SKM-1 treated with dmso at 0.1 percent for 144 hours (cell line): ENCODE data around the gene ZNF625.

Experiments
- DNase-seq: peaks from one replicate; lab custom pipeline; 2025; ENCODE audit not compliant: unreplicated experiment; lab: John Stamatoyannopoulos, UW

The ZNF625 gene

DNA sequence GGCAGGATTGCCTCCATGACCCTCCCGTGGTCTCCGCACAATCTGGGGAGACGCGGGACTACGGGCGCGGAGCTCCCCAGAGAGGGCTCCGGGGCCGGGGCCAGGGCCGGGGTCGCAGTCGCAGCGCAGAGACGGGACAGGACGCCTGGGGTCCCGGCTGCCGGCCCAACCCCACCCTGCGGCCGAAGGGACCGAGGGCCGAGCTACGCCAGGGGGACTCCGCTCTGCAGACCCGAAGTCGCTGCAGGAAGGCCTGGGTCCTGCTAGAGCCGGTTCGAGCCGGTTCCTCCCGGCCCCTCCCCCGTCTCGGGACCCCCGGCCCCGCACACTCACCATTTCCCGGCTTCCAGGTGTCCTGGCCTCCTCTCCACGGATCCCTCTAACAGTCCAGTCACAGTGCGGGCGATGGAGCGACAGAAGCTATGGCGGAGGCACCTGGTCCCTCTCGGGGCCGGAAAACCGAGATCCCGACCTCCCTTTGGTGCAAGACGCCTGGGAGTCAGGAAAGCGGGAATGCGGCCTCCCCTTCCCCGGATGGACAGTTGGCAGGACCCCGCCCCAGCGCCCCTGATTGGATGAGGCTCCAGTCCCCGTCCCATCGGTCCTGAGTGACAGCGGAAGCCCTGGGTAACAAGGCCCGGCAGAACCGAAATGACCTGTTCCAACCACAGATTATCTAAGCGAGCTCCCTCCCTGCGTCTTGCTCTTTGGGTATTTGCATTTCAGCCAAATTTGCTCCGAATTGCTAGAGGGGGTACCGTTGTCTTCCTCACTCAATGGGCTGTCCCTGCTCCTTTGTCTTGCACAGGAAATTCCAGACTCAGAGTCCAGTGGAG is at the start of gene ZNF625:
Gene ZNF625, minus strand, starts transcription at position 512 of the 836 bp plus-strand sequence. Its CDS starts 176 bp downstream, at position 336.
- DNase-seq, result peak; percentile 39

- DNase-seq, result no peak
These were observed 48.8 kb upstream of the ZNF625 start for GRCh38 chr19:12205296-12205695.

DNA sequence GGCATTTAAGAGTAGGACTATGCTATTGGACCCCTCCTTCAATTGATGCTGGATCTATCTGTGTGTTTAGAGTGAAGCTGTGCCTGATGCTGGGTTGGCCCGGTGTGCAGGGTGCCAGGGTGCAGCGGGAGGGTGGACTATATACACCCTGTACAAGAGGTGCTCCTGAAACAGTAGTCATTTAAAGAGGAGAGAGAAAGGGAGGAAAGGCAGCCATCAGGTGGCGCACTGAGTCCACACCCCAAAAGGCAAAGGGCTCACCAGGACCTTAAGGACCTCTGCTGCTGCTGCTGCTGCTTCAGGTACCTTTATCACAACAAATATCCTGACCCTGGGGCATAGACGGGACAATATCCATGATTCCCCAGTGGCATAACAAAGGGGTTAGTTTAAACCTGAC is 45.7 kb upstream of the ZNF625 start:
- peak; percentile 18 for DNase-seq

GRCh38 chr19:12199757-12200419 is 43.4 kb upstream of the ZNF625 start:
- DNase-seq, result no peak

- DNase-seq, result no peak
These were observed 41.6 kb upstream of the ZNF625 start for GRCh38 chr19:12198136-12198535.

GRCh38 chr19:12194827-12195731 is 38.5 kb upstream of the ZNF625 start:
- DNase-seq, result no peak

DNA sequence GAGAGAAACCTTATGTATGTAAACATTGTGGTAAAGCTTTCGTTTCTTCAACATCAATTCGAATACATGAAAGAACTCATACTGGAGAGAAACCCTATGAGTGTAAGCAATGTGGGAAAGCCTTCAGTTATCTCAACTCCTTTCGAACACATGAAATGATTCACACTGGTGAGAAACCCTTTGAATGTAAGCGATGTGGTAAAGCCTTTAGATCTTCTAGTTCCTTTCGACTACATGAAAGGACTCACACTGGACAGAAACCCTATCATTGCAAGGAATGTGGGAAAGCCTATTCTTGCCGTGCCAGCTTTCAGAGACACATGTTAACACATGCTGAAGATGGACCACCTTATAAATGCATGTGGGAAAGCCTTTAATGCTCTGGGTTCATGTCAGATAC is 31.1 kb upstream of the ZNF625 start:
- no peak for DNase-seq

DNA sequence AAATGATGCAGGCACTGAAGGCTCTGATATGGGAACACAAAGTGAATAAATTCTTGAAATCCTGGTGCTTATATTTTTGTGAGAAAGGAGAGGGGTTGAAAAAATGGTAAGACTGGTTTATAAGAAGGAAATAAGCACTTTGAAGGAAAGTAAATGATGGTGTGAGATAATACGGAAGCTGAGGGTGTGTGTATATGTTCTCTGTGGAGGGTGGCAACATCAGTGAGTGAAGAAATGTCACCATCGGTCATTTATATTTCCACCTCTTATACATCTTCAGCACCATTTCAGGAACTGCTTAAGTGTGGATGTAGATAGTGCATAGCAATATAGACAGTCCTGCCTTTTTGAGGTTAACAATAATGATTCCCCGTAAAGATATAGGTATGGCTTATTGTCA is 23.8 kb upstream of the ZNF625 start:
- no peak for DNase-seq

DNA sequence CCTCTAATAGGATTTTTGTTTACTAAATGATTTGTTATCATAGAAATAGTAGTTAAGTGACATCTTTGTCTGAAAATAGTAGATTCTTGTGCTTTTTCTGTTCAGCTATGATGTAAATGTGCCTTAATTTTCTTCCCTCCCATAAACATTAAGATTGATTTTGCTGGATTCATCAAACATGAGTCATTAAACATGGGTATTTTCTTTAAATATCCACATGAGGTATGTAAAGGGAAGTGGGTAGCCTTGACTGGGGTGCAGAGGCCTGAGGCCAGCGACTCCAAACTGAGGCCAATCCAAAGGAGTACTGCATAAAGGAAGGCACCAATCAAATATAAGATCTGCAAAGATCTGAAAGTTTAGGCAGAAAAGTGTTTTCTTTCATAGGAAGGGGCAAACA is 10.1 kb upstream of the ZNF625 start:
- DNase-seq, result no peak

GRCh38 chr19:12163826-12164225 is 7.3 kb upstream of the ZNF625 start:
- no peak for DNase-seq

DNA sequence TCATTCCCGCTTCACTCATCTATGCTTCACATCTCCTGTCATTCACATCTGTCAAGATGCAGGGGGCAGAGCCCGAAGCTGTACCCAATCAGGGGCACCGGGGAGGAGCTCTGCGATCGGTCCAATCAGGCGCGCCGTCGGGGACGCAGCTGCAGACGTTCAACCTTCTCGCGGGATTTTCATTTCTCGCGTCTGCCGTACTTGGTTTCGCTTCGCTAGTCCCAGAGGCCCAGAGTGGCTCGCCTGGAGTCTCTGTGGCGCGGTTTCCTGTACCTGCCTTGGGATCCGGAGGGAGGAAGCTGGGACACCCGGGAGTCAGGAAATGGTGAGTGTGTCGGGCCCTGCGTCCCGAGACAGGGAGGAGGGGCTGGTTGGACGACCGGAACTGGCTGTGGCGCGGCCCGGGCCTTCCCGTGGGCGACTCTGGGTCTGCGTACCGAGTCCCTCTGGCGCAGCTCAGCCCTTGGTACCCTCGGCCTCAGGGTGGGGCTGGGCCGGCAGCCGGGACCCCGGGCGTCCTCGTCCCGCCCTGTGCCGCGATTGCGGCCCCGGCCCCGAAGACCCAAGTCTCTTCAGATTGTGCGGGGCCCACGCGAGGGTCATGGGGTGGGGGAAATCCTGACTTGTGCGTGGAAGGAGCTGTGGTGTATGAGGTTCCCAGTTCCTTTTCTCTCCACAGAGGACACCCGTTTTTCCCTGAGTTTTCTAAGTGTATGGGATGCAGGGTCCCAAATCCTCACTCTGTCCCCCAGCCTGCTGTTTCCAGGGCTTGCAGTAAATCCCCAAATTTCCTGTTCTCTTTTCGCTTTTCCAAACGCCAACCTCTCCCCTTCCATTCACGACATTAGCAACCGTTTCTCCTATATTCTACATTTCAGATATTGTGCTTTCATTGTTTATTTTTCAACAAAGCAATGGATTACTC is 6.6 kb upstream of the ZNF625 start, which contains the start of gene ZNF136:
Gene ZNF136, plus strand, starts transcription at position 215 of the 925 bp plus-strand sequence. Its CDS starts 108 bp downstream, at position 323.
- DNase-seq, result peak; percentile 92

- no peak for DNase-seq
These were observed 6.0 kb upstream of the ZNF625 start for GRCh38 chr19:12162513-12162881.

DNA sequence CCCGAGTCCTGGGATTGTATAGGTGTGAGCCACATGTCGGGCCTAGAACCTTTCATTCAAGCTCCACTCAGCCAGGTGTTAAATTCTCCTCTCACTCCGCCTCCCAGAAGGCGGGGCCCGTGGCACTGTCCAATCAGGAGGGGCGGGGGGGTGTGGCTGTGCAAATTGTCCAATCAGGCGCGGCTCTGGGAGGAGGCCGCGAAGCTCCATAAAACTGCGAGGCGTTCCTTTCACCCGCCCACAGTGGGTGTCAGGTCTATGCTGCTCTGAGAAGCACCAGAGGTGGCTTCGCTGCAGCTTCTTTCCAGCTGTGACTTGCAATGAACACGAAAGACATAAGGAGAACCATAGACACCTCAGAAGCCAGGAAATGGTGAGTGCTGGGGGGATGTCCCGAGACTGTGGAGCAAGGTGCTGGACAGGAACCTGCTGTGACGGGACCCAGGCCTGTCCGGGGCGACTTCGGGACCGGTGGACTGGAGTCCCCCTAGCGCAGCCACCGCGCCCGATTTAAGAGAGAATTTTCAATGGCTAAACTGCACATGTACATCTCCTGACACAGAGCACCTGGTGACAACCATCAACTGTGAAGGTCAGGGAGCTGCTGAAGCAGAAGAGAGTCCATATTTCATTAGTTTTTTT is 3.4 kb upstream of the ZNF625 start:
- no peak for DNase-seq

- no peak for DNase-seq
These were observed 1.1 kb downstream of the ZNF625 start for GRCh38 chr19:12155324-12155860.

DNA sequence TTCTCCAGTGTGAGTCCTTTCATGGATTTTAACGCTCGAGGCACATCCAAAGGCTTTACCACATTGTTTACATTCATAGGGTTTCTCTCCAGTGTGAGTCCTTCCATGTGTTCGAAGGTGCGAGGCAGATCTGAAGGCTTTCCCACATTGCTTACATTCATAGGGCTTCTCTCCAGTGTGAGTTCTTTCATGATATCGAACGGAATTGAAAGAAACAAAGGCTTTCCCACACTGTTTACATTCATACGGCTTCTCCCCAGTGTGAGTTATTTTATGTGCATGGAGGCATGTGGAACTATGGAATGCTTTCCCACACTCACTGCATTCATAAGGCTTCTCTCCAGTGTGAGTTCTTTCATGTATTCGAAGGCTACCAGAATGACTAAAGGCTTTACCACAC is 11.2 kb downstream of the ZNF625 start:
- no peak for DNase-seq

DNA sequence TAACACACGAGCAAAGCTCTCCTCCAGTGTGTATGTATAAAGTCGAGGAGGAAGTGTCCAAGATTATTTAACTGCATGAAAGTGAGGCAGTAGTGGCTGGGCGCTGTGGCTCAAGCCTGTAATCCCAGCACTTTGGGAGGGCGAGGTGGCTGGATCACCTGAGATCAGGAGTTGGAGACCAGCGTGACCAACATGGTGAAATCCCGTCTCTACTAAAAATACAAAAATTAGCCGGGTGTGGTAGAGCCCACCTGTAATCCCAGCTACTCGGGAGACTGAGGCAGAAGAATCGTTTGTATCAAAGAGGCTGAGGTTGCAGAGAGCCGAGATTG is 15.2 kb downstream of the ZNF625 start:
- DNase-seq, result no peak

- peak; percentile 85 for DNase-seq
These were observed 15.8 kb downstream of the ZNF625 start for GRCh38 chr19:12140545-12141404.

- peak; percentile 89 for DNase-seq
These were observed 16.5 kb downstream of the ZNF625 start, which contains the start of gene ZNF20 for GRCh38 chr19:12139885-12140544. Gene ZNF20 (minus strand): TSS chr19:12140350. CDS start chr19:12140182, 168 bp downstream.
